H1 (cell line): ENCODE data around the gene NEK11. TPM values are rescaled to one million over a fixed set of nuclear protein-coding genes. Genes with fewer than 3 reads are reported as not detected.

Experiments
- CTCF ChIA-PET: fragments of 300-600 bp; sonication (Branson Sonifier 250); formaldehyde crosslinking; loops from one replicate; lab custom pipeline; 2021; ENCODE audit not compliant: partially characterized antibody; lab: Charles Lee
- POLR2A ChIA-PET: fragments of 300-600 bp; sonication (Branson Sonifier 250); formaldehyde crosslinking; loops from one replicate; lab custom pipeline; 2021; ENCODE audit warnings: inconsistent platforms; ENCODE audit not compliant: partially characterized antibody; lab: Charles Lee
- DNase-seq, 2 experiments: peaks; one replicate each; pipeline versions ENCODE4 v3.0.0 to v3.0.0-alpha.2; 2010 to 2022; ENCODE audit warnings: low spot score in 2 of 2, low read depth in 1 of 2, mixed read lengths in 1 of 2
- FAIRE-seq: peaks from 2 replicates; lab custom pipeline; 2011; peaks lifted over from hg19 to GRCh38; lab: Jason Lieb, UNC
- H2AFZ ChIP-seq: 2 replicates; pipeline ENCODE4 v1.8.1; 2012; ENCODE audit warnings: low read length, inconsistent platforms
- H2AK5ac ChIP-seq: 2 replicates; pipeline ENCODE4 v1.6.1; 2013; ENCODE audit warnings: low read depth, low read length
- H2BK120ac ChIP-seq: replicated peaks from 2 replicates; pipeline ENCODE3; 2013; ENCODE audit warnings: low read depth, low read length, inconsistent platforms
- H2BK12ac ChIP-seq: 2 replicates; pipeline ENCODE4 v1.6.1; 2013; ENCODE audit warnings: low read depth, low read length
- H2BK15ac ChIP-seq: 2 replicates; pipeline ENCODE4 v1.6.1; 2013; ENCODE audit warnings: low read length
- H2BK20ac ChIP-seq: 2 replicates; pipeline ENCODE4 v1.6.1; 2013; ENCODE audit warnings: low read length
- H2BK5ac ChIP-seq: 2 replicates; pipeline ENCODE4 v1.6.1; 2013; ENCODE audit warnings: low read depth, low read length
- H3K14ac ChIP-seq: 2 replicates; pipeline ENCODE4 v1.6.1; 2013; ENCODE audit warnings: inconsistent platforms; ENCODE audit not compliant: insufficient read length
- H3K18ac ChIP-seq: 2 replicates; pipeline ENCODE4 v1.6.1; 2013; ENCODE audit warnings: low read length; ENCODE audit errors: extremely low read depth
- H3K23ac ChIP-seq: 2 replicates; pipeline ENCODE4 v1.6.1; 2013; ENCODE audit warnings: inconsistent platforms; ENCODE audit not compliant: insufficient read length
- H3K23me2 ChIP-seq: 2 replicates; pipeline ENCODE4 v1.6.1; 2013; ENCODE audit warnings: low read depth, low read length
- H3K27ac ChIP-seq: 2 replicates; pipeline ENCODE4 v1.6.1; 2011; ENCODE audit warnings: low read depth, low read length, inconsistent platforms
- H3K27me3 ChIP-seq, 4 experiments: replicated peaks in 1 of 4; 1 replicate in 1 of 4; 2 replicates in 3 of 4; pipeline versions ENCODE4 v1.6.1 to v1.8.1; 2011 to 2013; ENCODE audit warnings: low read length in 3 of 4, mild to moderate bottlenecking in 3 of 4, inconsistent platforms in 2 of 4, mixed read lengths in 2 of 4, moderate library complexity in 1 of 4; ENCODE audit not compliant: control insufficient read depth in 3 of 4, insufficient read depth in 3 of 4; ENCODE audit errors: extremely low read depth in 1 of 4
- H3K36me3 ChIP-seq, 4 experiments: 2 replicates each; pipeline versions ENCODE4 v1.6.1 to v1.8.1; 2011 to 2013; ENCODE audit warnings: mild to moderate bottlenecking in 4 of 4, low read length in 3 of 4, moderate library complexity in 2 of 4, control low read depth in 1 of 4, inconsistent platforms in 1 of 4; ENCODE audit not compliant: insufficient read depth in 4 of 4, control insufficient read depth in 2 of 4
- H3K4ac ChIP-seq: replicated peaks from 2 replicates; pipeline ENCODE3; 2013; ENCODE audit warnings: low read length, low read depth, mixed read lengths, inconsistent platforms; ENCODE audit not compliant: insufficient read length
- H3K4me1 ChIP-seq, 4 experiments: replicated peaks in 1 of 4; 1 replicate in 1 of 4; 2 replicates in 3 of 4; pipeline versions ENCODE4 v1.6.1 to v1.8.1; 2011 to 2013; ENCODE audit warnings: low read length in 3 of 4, inconsistent platforms in 2 of 4, mixed read lengths in 1 of 4; ENCODE audit not compliant: insufficient read depth in 4 of 4, control insufficient read depth in 3 of 4
- H3K4me2 ChIP-seq, 2 experiments: 2 replicates each; pipeline versions ENCODE4 v1.6.1 to v1.8.1; 2011 to 2013; ENCODE audit warnings: low read depth in 2 of 2, low read length in 2 of 2, control low read depth in 1 of 2, inconsistent platforms in 1 of 2, mild to moderate bottlenecking in 1 of 2; ENCODE audit not compliant: insufficient read depth in 1 of 2
- H3K4me3 ChIP-seq, 4 experiments: fragments of 200-600, 300-600 bp in 1 of 4; sonication (generic), shearing (Covaris generic), sonication (Bioruptor Twin) in 1 of 4; 2 replicates each; pipeline versions ENCODE4 v1.5.1 to v1.8.1; 2011 to 2016; ENCODE audit warnings: low read length in 4 of 4, low read depth in 3 of 4, control low read depth in 2 of 4, inconsistent platforms in 2 of 4, mild to moderate bottlenecking in 2 of 4, mixed read lengths in 1 of 4, moderate library complexity in 1 of 4; ENCODE audit not compliant: insufficient read depth in 2 of 4; ENCODE audit errors: extremely low read depth in 1 of 4
- H3K56ac ChIP-seq: replicated peaks from 2 replicates; pipeline ENCODE3; 2013; ENCODE audit warnings: low read depth, mild to moderate bottlenecking, mixed read lengths, low read length, inconsistent platforms; ENCODE audit not compliant: insufficient read length
- H3K79me1 ChIP-seq: 2 replicates; pipeline ENCODE4 v1.6.1; 2013; ENCODE audit warnings: low read depth, low read length, control low read depth
- H3K79me2 ChIP-seq, 2 experiments: 2 replicates each; pipeline versions ENCODE4 v1.6.1 to v1.8.1; 2012 to 2013; ENCODE audit warnings: low read length in 2 of 2, mild to moderate bottlenecking in 2 of 2, inconsistent platforms in 1 of 2; ENCODE audit not compliant: insufficient read depth in 2 of 2, control insufficient read depth in 1 of 2
- H3K9ac ChIP-seq, 4 experiments: replicated peaks in 1 of 4; 1 replicate in 1 of 4; 2 replicates in 3 of 4; pipeline versions ENCODE4 v1.6.1 to v1.8.1; 2011 to 2013; ENCODE audit warnings: low read depth in 3 of 4, low read length in 3 of 4, control low read depth in 2 of 4, mild to moderate bottlenecking in 2 of 4, moderate library complexity in 2 of 4, inconsistent platforms in 1 of 4; ENCODE audit errors: extremely low read depth in 1 of 4
- H3K9me3 ChIP-seq, 2 experiments: 2 replicates each; pipeline versions ENCODE4 v1.6.1 to v1.8.1; 2012 to 2013; ENCODE audit warnings: mild to moderate bottlenecking in 2 of 2, moderate library complexity in 2 of 2, control low read depth in 1 of 2, inconsistent platforms in 1 of 2, low read depth in 1 of 2, low read length in 1 of 2, mixed read lengths in 1 of 2; ENCODE audit not compliant: insufficient read depth in 2 of 2
- H4K20me1 ChIP-seq, 2 experiments: replicated peaks in 1 of 2; 2 replicates each; pipeline versions ENCODE3 to v1.8.1; 2011 to 2013; ENCODE audit warnings: inconsistent platforms in 2 of 2, low read length in 2 of 2, mild to moderate bottlenecking in 1 of 2; ENCODE audit not compliant: insufficient read depth in 2 of 2, control insufficient read depth in 1 of 2
- H4K5ac ChIP-seq: 2 replicates; pipeline ENCODE4 v1.6.1; 2013; ENCODE audit warnings: low read length, low read depth, mixed read lengths, inconsistent platforms; ENCODE audit not compliant: insufficient read length
- H4K8ac ChIP-seq: 2 replicates; pipeline ENCODE4 v1.8.0; 2013; ENCODE audit warnings: mild to moderate bottlenecking, moderate library complexity, low read length, inconsistent platforms; ENCODE audit not compliant: insufficient read depth; ENCODE audit errors: extremely low read depth
- H4K91ac ChIP-seq: replicated peaks from 2 replicates; pipeline ENCODE3; 2013; ENCODE audit warnings: low read length, mixed read lengths, inconsistent platforms; ENCODE audit not compliant: insufficient read length
- JUN ChIP-seq: IDR thresholded peaks from 2 replicates; pipeline ENCODE4 v1.6.1; 2011; ENCODE audit warnings: low read depth, mild to moderate bottlenecking, improper control_type of control experiment, low read length
- MAFK ChIP-seq: IDR thresholded peaks from 2 replicates; pipeline ENCODE4 v1.6.1; 2012; ENCODE audit warnings: low read depth, mild to moderate bottlenecking, improper control_type of control experiment, low read length
- POLR2A ChIP-seq, 2 experiments: IDR thresholded peaks; 1 replicate in 1 of 2; 2 replicates in 1 of 2; pipeline ENCODE4 v1.6.1; 2011; ENCODE audit warnings: low read depth in 2 of 2, low read length in 2 of 2, mild to moderate bottlenecking in 2 of 2; ENCODE audit errors: control extremely low read depth in 1 of 2
- RAD21 ChIP-seq, 2 experiments: IDR thresholded peaks in 1 of 2; conservative IDR thresholded peaks in 1 of 2; 2 replicates each; pipeline ENCODE4 v1.6.1; 2011; ENCODE audit warnings: low read depth in 2 of 2, low read length in 2 of 2, improper control_type of control experiment in 1 of 2, inconsistent platforms in 1 of 2, mild to moderate bottlenecking in 1 of 2, moderate library complexity in 1 of 2
- SAP30 ChIP-seq: fragments of 300-600 bp; sonication (generic); IDR thresholded peaks from 2 replicates; pipeline ENCODE4 v1.7.1; 2012; ENCODE audit warnings: low read length, moderate library complexity, mild to moderate bottlenecking, inconsistent platforms; ENCODE audit not compliant: insufficient read depth, insufficient replicate concordance
- SIX5 ChIP-seq: IDR thresholded peaks from 2 replicates; pipeline ENCODE4 v1.6.1; 2011; ENCODE audit warnings: mild to moderate bottlenecking, low read depth, low read length
- TEAD4 ChIP-seq: IDR thresholded peaks from 2 replicates; pipeline ENCODE4 v1.6.1; 2012; ENCODE audit warnings: low read depth, low read length, inconsistent platforms, mixed read lengths
- WGBS, 2 experiments: shearing (Covaris generic) in 1 of 2; methylation state at CpG; one replicate each; pipeline versions ENCODE4 v1.1.6 to v1.1.7; 2013 to 2015; ENCODE audit warnings: low lambda C conversion rate in 2 of 2, mixed read lengths in 2 of 2, inconsistent platforms in 1 of 2, low coverage in 1 of 2, missing lambda C conversion rate in 1 of 2; ENCODE audit not compliant: insufficient replicate concordance in 2 of 2, insufficient coverage in 1 of 2, insufficient read length in 1 of 2; ENCODE audit errors: extremely low coverage in 1 of 2, missing lambda C conversion rate in 1 of 2; 5-methylcytosine and 5-hydroxymethylcytosine counted together
- polyA plus RNA-seq, 7 experiments: library from polyadenylated mRNA; depleted of rRNA in 3 of 7; stranded (reverse) in 5 of 7; unstranded in 2 of 7; fragments of >200 nt in 5 of 7; fragments of 200-250 nt in 2 of 7; gene quantifications; 1 replicate in 5 of 7; 2 replicates in 1 of 7; 4 replicates in 1 of 7; pipeline versions ENCODE4 v1.2.1 to v1.2.3, GENCODE V29; 2011 to 2013; ENCODE audit warnings: missing spikeins in 2 of 7, mixed read lengths in 2 of 7
- total RNA-seq: library from RNA; stranded (reverse); fragmentation: NEBNext Ultra II Directional; extraction: Animal tissue kit (Norgen Biotek cat#: 25700); gene quantifications from 2 replicates; pipeline ENCODE4 v1.2.1, GENCODE V29; 2021
- TF ChIP-seq, protein P1 (sequence below): IDR thresholded peaks from 2 replicates; pipeline ENCODE4 v1.6.1; 2012; ENCODE audit warnings: inconsistent platforms
- TF ChIP-seq, protein P2 (sequence below), 3 experiments: IDR thresholded peaks; 1 replicate in 2 of 3; 2 replicates in 1 of 3; pipeline versions ENCODE4 v1.5.1 to v1.6.1; 2011; ENCODE audit warnings: low read length in 3 of 3, mild to moderate bottlenecking in 3 of 3, inconsistent platforms in 2 of 3, low read depth in 1 of 3, moderate library complexity in 1 of 3; ENCODE audit not compliant: insufficient read depth in 1 of 3; ENCODE audit errors: control extremely low read depth in 1 of 3

NEK11 gene
- total and polyA plus RNA-seq, 2 of the 8 experiments (the other 6 are each of a cell fraction or from before 2014, with no cell fraction given): 0.60 TPM; not detected in 1

DNA sequence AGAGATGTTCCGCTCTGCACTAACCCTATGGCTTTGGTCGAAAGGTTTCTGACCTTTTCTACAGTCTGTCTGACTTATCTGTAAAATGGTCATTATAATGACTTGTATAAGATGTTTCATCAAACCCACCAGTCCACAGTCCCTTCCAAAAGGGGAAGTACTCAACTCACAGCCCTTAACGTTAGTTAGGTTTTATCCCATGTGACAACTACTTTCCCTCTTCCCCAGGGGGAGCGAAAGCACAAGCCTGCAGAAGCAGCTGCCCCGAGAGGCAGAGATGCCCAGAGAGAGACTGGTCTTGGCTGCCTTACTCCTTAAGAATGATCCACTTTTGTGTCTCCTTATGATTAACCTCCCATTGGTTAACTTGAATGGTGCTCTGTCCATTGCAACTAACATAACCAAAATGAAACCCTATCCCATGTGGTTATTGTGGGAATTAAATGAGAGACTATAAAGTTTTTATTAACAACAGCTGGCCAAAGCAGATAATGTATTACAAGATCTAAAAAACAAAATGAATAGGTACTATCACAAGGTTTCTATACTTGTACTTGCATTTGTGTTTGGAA lies 6.5 kb upstream of the NEK11 start:
- Histone ChIP-seq H4K5ac (no peak overlapping the region), H2BK5ac (no peak overlapping the region), H3K27me3 (no peaks in the 10 kb centered on the region), H3K4me3 (no peak overlapping the region), H3K4me2 (no peak overlapping the region), H3K56ac (no peak overlapping the region), H2AFZ (no peak overlapping the region), H3K23ac (no peak overlapping the region), H3K9ac (no peak overlapping the region), H3K23me2 (no peaks in the 10 kb centered on the region), H3K79me2 (no peaks in the 10 kb centered on the region), H2BK20ac (no peak overlapping the region), H2AK5ac (no peak overlapping the region), H2BK12ac (no peak overlapping the region), H2BK15ac (no peak overlapping the region), H3K36me3 (peaks cover 2 to 30% (median 9%) of the 10 kb centered on the region in 4 experiments; a peak in 7 of 8 replicates), H3K9me3 (no peaks in the 10 kb centered on the region), H3K27ac (no peak overlapping the region), H3K4ac (no peak overlapping the region), H4K20me1 (peaks cover 0 to 4% of the 10 kb centered on the region in 2 experiments), H3K4me1 (no peaks in the 10 kb centered on the region), H3K14ac (no peak overlapping the region), H3K18ac (no peak overlapping the region), H3K79me1 (no peaks in the 10 kb centered on the region), H4K91ac (no peak overlapping the region), H4K8ac (no peak overlapping the region), H2BK120ac (no peak overlapping the region)
- TF ChIP-seq MAFK (no peak), SIX5 (no peak), SAP30 (no peak), RAD21 (IDR thresholded peaks at IDR 0.05 in 1 of 2, conservative IDR thresholded peaks at IDR 0.05 in 1 of 2; ENCODE audit: low read depth in 2 of 2, low read length in 2 of 2) (peak; percentile 7 to 18; a peak in 1 of 4 replicates), JUN (no peak), TEAD4 (no peak), POLR2A (IDR thresholded peaks at IDR 0.05; ENCODE audit: control extremely low read depth in 1 of 2, low read depth in 2 of 2, low read length in 2 of 2) (no peak)
- TF ChIP-seq, protein P1, sequence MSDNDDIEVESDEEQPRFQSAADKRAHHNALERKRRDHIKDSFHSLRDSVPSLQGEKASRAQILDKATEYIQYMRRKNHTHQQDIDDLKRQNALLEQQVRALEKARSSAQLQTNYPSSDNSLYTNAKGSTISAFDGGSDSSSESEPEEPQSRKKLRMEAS: no peak
- TF ChIP-seq, protein P2, sequence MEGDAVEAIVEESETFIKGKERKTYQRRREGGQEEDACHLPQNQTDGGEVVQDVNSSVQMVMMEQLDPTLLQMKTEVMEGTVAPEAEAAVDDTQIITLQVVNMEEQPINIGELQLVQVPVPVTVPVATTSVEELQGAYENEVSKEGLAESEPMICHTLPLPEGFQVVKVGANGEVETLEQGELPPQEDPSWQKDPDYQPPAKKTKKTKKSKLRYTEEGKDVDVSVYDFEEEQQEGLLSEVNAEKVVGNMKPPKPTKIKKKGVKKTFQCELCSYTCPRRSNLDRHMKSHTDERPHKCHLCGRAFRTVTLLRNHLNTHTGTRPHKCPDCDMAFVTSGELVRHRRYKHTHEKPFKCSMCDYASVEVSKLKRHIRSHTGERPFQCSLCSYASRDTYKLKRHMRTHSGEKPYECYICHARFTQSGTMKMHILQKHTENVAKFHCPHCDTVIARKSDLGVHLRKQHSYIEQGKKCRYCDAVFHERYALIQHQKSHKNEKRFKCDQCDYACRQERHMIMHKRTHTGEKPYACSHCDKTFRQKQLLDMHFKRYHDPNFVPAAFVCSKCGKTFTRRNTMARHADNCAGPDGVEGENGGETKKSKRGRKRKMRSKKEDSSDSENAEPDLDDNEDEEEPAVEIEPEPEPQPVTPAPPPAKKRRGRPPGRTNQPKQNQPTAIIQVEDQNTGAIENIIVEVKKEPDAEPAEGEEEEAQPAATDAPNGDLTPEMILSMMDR (IDR thresholded peaks at IDR 0.05; ENCODE audit: control extremely low read depth in 1 of 3, insufficient read depth in 1 of 3, low read depth in 1 of 3, low read length in 3 of 3): 0 out of 4 replicates have a peak, but pooled peaks of 1 of the 3 experiments have one; percentile 7
- ChIA-PET POLR2A (interaction anchor here (1.0 kb wide), 1 partner anchor 11 kb away, joined by 4 read pairs; no protein-coding TSS in a partner anchor), CTCF (interaction anchor here (0.6 to 1.0 kb wide), 2 partner anchors 149 to 253 kb away, joined by 3 to 4 read pairs; no protein-coding TSS in a partner anchor)
- WGBS, 2 experiments: 84% methylated on average over 5 of the region's 5 CpGs; no CpG with 5 or more reads in 1 of the 2 experiments
- FAIRE-seq (no peak), DNase-seq (no peak)
